HK-2 (cell line): Measurements from ENCODE around the gene PLIN5.

Experiments
- DNase-seq: peaks from one replicate; pipeline ENCODE4 v3.0.0-alpha.2; 2018; ENCODE audit not compliant: unreplicated experiment

PLIN5 gene

GRCh38 chr19:4491446-4491845 lies 43.6 kb downstream of the PLIN5 start:
- no peak for DNase-seq

- no peak for DNase-seq
These were observed 46.5 kb downstream of the PLIN5 start for GRCh38 chr19:4488496-4488895.

- DNase-seq = no peak
These were observed 47.5 kb downstream of the PLIN5 start for GRCh38 chr19:4487572-4487971.

GRCh38 chr19:4483385-4483784 lies 51.6 kb downstream of the PLIN5 start:
- DNase-seq = no peak

GRCh38 chr19:4482721-4483364 lies 52.2 kb downstream of the PLIN5 start:
- DNase-seq = no peak

GRCh38 chr19:4477034-4477801 lies 57.8 kb downstream of the PLIN5 start:
- DNase-seq = no peak

GRCh38 chr19:4474514-4475022 lies 60.5 kb downstream of the PLIN5 start:
- DNase-seq = no peak

- DNase-seq = no peak
These were observed 61.1 kb downstream of the PLIN5 start for GRCh38 chr19:4473763-4474513.

GRCh38 chr19:4473011-4473762 lies 61.8 kb downstream of the PLIN5 start:
- DNase-seq = no peak
